PFSK-1 (cell line): ENCODE data around the gene SYNE3.

Source experiments
- FOXP2 ChIP-seq: optimal IDR thresholded peaks from 2 replicates; pipeline ENCODE3; 2011; ENCODE audit warnings: borderline replicate concordance, control low read depth, inconsistent platforms; ENCODE audit not compliant: insufficient read depth; ENCODE audit errors: extremely low read length, extremely low read depth
- POLR2AphosphoS5 ChIP-seq: IDR thresholded peaks from 2 replicates; pipeline ENCODE4 v1.6.1; 2012; ENCODE audit warnings: low read depth, mild to moderate bottlenecking, control low read depth, low read length, moderate library complexity
- SIN3A ChIP-seq: IDR thresholded peaks from 2 replicates; pipeline ENCODE4 v1.6.1; 2012; ENCODE audit warnings: mild to moderate bottlenecking, low read length, moderate library complexity, borderline replicate concordance; ENCODE audit not compliant: insufficient read depth
- TAF1 ChIP-seq: IDR thresholded peaks from 2 replicates; pipeline ENCODE4 v1.6.1; 2012; ENCODE audit warnings: low read length, control low read depth, borderline replicate concordance; ENCODE audit not compliant: insufficient read depth
- TF ChIP-seq, protein P1 (sequence below), 2 experiments: IDR thresholded peaks; 2 replicates each; pipeline versions ENCODE4 v1.6.1 to v1.8.0; 2011 to 2012; ENCODE audit warnings: low read depth in 2 of 2, low read length in 2 of 2, control low read depth in 1 of 2, inconsistent platforms in 1 of 2, mild to moderate bottlenecking in 1 of 2, moderate library complexity in 1 of 2; ENCODE audit not compliant: insufficient read depth in 1 of 2

Gene SYNE3

DNA sequence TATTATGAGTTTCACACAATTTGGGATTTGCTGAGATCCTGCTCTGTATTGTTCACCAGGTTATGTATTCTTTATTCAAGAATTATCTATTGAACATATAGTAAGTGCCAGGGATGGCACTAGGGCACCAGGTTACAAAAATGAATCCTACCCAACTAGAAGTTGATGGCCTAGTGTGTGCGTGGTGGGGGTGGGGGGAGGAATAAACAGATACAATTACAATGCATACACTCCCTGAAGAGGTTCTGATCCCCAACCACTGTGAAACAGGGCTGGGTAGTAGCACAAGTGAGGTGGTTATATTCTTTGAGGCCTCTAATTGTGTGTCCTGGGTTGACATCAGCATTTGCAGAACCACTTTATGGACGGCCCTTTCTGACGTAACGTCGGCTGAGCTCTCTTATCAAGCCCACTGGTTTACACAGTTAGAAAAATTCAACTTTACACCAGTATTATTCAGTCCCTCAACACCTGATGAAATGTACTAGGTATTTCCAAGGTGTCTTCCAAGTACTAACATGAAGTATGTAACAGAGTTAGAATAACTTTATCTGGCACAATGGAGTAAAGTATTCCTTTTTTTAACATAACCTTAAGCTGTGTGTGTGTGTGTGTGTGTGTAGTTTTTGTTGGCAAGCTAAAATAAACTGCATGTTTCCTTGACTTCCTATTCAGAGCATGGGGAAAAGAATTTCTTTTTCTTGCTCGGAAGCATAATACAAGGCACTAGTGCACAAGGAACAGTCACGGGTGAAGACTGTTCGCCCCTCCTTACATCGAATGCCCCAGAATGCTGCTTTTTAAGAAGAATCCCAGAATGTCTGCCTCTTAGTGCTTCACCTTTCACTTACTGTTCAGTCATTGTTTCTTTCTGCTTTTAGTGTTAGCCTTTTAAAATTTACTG lies 10.3 kb upstream of the SYNE3 start:
- TF ChIP-seq FOXP2 (no peak), SIN3A (no peak), TAF1 (no peak), POLR2AphosphoS5 (no peak)
- TF ChIP-seq, protein P1, sequence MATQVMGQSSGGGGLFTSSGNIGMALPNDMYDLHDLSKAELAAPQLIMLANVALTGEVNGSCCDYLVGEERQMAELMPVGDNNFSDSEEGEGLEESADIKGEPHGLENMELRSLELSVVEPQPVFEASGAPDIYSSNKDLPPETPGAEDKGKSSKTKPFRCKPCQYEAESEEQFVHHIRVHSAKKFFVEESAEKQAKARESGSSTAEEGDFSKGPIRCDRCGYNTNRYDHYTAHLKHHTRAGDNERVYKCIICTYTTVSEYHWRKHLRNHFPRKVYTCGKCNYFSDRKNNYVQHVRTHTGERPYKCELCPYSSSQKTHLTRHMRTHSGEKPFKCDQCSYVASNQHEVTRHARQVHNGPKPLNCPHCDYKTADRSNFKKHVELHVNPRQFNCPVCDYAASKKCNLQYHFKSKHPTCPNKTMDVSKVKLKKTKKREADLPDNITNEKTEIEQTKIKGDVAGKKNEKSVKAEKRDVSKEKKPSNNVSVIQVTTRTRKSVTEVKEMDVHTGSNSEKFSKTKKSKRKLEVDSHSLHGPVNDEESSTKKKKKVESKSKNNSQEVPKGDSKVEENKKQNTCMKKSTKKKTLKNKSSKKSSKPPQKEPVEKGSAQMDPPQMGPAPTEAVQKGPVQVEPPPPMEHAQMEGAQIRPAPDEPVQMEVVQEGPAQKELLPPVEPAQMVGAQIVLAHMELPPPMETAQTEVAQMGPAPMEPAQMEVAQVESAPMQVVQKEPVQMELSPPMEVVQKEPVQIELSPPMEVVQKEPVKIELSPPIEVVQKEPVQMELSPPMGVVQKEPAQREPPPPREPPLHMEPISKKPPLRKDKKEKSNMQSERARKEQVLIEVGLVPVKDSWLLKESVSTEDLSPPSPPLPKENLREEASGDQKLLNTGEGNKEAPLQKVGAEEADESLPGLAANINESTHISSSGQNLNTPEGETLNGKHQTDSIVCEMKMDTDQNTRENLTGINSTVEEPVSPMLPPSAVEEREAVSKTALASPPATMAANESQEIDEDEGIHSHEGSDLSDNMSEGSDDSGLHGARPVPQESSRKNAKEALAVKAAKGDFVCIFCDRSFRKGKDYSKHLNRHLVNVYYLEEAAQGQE (IDR thresholded peaks at IDR 0.05; ENCODE audit: insufficient read depth in 1 of 2, low read depth in 2 of 2, low read length in 2 of 2) = no peak

- TF ChIP-seq FOXP2 (no peak), SIN3A (no peak)
- TF ChIP-seq, protein P1 (IDR thresholded peaks at IDR 0.05; ENCODE audit: insufficient read depth in 1 of 2, low read depth in 2 of 2, low read length in 2 of 2) = no peak
Measured at GRCh38 chr14:95525999-95526398, 9.5 kb upstream of the SYNE3 start.

DNA sequence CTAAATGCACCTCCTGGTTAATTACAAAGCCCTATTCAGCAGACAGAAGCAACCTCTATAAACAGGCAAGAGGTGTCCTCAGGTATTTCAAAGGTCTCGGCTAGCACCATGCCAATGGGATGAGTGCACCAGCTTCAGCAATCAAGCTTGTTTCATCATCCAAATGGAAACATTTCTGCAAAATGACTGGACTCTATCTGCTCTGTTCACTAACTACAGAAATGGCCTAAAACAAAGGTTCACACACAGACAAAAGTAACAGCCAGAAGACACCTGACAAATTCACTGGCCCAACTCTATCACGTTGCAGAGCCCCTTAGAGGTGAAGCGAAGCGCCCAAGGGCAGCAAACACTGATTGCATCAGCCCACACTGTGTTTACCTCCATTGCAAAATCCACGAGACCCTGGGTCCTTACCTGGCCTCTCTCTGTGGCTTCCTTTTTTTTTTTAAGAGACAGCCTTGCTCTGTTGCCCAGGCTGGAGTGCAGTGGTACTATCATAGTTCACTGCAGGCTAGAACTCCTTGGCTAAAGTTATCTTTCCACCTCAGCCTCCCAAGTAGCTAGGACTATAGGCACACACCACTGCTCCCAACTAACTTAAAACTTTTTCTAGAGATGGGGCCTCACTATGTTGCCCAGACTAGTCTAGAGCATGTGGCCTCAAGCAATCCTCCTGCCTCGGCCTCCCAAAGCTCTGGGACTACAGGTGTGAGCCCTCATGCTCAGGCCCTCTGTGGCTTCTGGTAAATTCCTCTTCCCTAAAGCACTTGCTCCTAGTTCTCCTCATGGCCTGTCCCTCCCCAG lies 8.5 kb upstream of the SYNE3 start:
- TF ChIP-seq POLR2AphosphoS5 (no peak), TAF1 (no peak), FOXP2 (no peak), SIN3A (no peak)
- TF ChIP-seq, protein P1 (IDR thresholded peaks at IDR 0.05; ENCODE audit: insufficient read depth in 1 of 2, low read depth in 2 of 2, low read length in 2 of 2) = no peak

DNA sequence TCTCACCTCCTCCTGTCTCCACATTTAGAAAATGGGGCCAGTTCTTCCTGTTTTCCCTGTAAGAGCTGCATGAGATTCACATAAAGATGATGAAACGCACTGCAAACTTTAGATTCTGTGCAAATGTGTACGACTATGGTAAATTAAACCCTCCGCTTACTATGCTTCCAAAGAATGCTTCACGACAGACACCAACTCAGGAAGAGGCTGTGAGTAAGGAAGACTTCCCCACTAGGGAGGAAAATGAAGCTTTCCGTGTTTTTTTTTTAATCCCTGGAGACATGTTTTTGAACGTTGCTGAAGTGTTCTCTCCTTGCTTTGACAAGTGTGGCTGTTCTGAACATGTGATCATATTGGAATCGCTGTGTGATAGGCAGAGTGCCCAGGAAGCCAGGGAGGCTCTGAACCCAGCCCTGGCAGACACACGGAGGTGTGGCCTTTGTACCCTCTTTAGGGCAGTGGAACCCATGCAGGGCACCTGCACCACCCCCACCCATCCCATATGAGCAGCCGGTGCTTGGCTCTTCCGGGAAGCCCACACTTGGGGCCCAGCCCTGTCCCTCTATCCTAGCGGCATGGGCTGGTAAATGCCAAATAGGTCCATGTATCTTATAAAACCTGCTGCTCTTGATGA lies 7.5 kb upstream of the SYNE3 start:
- TF ChIP-seq SIN3A = no peak
- no peak for TF ChIP-seq FOXP2
- no peak for TF ChIP-seq TAF1
- TF ChIP-seq, protein P1 (IDR thresholded peaks at IDR 0.05; ENCODE audit: insufficient read depth in 1 of 2, low read depth in 2 of 2, low read length in 2 of 2) = no peak
